ENCODE results near the gene KIAA1549. TPM values are rescaled to one million over a fixed set of nuclear protein-coding genes. Genes with fewer than 3 reads are reported as not detected.

KIAA1549 gene
- total RNA-seq, 1 experiment from 2014 or later = 18.7 TPM

DNA sequence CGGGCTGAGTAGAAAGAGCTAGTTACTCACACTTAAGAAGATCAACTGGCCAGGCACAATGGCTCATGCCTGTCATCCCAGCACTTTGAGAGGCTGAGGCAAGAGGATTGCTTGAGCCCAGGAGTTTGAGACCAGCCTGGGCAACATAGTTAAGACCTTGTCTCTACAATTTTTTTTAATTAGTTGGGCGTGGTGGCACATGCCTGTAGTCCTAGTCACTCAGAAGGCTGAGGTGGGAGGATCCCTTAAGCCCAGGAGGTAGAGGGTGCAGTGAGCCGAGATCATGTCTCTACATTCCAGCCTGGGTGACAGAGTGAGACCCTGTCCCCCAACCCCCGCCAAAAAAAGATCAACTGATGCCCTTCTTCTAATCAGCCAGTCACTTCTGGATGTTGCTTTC is 108.6 kb downstream of the KIAA1549 start:
- ATAC-seq = no peak
- H3K4me3 Mint-ChIP-seq = no peak overlapping the region
- ChIA-PET POLR2A (no interaction called here), CTCF (interaction anchor here (1.5 kb wide), 1 partner anchor 14 kb away, joined by 4 read pairs; no protein-coding TSS in a partner anchor)
- H3K27me3 Mint-ChIP-seq (ENCODE audit: low read depth) = no peaks in the 10 kb centered on the region
- no peak overlapping the region; the same call in 1 of the 2 replicates for H3K27ac Mint-ChIP-seq
- peaks cover 36% of the 10 kb centered on the region for H3K36me3 Mint-ChIP-seq
- no peak for DNase-seq (ENCODE audit: low spot score)
- TF ChIP-seq NFATC4 (CRISPR knock-in tag; IDR thresholded peaks at IDR 0.05) (no peak), ZNF263 (CRISPR knock-in tag; IDR thresholded peaks at IDR 0.05; ENCODE audit: low read depth) (no peak), NR3C1 (CRISPR knock-in tag; conservative IDR thresholded peaks at IDR 0.05; ENCODE audit: low read depth) (no peak), KAT7 (CRISPR knock-in tag; IDR thresholded peaks at IDR 0.05; ENCODE audit: borderline replicate concordance) (no peak), RORB (CRISPR knock-in tag; IDR thresholded peaks at IDR 0.05) (no peak), HMGA2 (CRISPR knock-in tag; IDR thresholded peaks at IDR 0.05) (no peak), MXD4 (CRISPR knock-in tag; IDR thresholded peaks at IDR 0.05; ENCODE audit: borderline replicate concordance) (no peak), ATF1 (CRISPR knock-in tag; IDR thresholded peaks at IDR 0.05) (no peak), TEAD4 (CRISPR knock-in tag; IDR thresholded peaks at IDR 0.05) (no peak), CBFB (CRISPR knock-in tag; IDR thresholded peaks at IDR 0.05; ENCODE audit: low read depth) (no peak), NR1H2 (CRISPR knock-in tag; IDR thresholded peaks at IDR 0.05) (no peak), CREM (CRISPR knock-in tag; IDR thresholded peaks at IDR 0.05) (no peak), NFYB (CRISPR knock-in tag; conservative IDR thresholded peaks at IDR 0.05; ENCODE audit: low read depth) (no peak)
- TF ChIP-seq, protein P1, sequence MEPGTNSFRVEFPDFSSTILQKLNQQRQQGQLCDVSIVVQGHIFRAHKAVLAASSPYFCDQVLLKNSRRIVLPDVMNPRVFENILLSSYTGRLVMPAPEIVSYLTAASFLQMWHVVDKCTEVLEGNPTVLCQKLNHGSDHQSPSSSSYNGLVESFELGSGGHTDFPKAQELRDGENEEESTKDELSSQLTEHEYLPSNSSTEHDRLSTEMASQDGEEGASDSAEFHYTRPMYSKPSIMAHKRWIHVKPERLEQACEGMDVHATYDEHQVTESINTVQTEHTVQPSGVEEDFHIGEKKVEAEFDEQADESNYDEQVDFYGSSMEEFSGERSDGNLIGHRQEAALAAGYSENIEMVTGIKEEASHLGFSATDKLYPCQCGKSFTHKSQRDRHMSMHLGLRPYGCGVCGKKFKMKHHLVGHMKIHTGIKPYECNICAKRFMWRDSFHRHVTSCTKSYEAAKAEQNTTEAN (CRISPR knock-in tag; IDR thresholded peaks at IDR 0.05) = no peak
- TF ChIP-seq, protein P2, sequence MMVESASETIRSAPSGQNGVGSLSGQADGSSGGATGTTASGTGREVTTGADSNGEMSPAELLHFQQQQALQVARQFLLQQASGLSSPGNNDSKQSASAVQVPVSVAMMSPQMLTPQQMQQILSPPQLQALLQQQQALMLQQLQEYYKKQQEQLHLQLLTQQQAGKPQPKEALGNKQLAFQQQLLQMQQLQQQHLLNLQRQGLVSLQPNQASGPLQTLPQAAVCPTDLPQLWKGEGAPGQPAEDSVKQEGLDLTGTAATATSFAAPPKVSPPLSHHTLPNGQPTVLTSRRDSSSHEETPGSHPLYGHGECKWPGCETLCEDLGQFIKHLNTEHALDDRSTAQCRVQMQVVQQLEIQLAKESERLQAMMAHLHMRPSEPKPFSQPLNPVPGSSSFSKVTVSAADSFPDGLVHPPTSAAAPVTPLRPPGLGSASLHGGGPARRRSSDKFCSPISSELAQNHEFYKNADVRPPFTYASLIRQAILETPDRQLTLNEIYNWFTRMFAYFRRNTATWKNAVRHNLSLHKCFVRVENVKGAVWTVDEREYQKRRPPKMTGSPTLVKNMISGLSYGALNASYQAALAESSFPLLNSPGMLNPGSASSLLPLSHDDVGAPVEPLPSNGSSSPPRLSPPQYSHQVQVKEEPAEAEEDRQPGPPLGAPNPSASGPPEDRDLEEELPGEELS (CRISPR knock-in tag; IDR thresholded peaks at IDR 0.05) = no peak
- TF ChIP-seq, protein P3, sequence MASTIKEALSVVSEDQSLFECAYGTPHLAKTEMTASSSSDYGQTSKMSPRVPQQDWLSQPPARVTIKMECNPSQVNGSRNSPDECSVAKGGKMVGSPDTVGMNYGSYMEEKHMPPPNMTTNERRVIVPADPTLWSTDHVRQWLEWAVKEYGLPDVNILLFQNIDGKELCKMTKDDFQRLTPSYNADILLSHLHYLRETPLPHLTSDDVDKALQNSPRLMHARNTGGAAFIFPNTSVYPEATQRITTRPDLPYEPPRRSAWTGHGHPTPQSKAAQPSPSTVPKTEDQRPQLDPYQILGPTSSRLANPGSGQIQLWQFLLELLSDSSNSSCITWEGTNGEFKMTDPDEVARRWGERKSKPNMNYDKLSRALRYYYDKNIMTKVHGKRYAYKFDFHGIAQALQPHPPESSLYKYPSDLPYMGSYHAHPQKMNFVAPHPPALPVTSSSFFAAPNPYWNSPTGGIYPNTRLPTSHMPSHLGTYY (CRISPR knock-in tag; IDR thresholded peaks at IDR 0.05) = no peak
- TF ChIP-seq, protein P4, sequence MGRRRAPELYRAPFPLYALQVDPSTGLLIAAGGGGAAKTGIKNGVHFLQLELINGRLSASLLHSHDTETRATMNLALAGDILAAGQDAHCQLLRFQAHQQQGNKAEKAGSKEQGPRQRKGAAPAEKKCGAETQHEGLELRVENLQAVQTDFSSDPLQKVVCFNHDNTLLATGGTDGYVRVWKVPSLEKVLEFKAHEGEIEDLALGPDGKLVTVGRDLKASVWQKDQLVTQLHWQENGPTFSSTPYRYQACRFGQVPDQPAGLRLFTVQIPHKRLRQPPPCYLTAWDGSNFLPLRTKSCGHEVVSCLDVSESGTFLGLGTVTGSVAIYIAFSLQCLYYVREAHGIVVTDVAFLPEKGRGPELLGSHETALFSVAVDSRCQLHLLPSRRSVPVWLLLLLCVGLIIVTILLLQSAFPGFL (CRISPR knock-in tag; IDR thresholded peaks at IDR 0.05; ENCODE audit: borderline replicate concordance) = no peak
- TF ChIP-seq, protein P5, sequence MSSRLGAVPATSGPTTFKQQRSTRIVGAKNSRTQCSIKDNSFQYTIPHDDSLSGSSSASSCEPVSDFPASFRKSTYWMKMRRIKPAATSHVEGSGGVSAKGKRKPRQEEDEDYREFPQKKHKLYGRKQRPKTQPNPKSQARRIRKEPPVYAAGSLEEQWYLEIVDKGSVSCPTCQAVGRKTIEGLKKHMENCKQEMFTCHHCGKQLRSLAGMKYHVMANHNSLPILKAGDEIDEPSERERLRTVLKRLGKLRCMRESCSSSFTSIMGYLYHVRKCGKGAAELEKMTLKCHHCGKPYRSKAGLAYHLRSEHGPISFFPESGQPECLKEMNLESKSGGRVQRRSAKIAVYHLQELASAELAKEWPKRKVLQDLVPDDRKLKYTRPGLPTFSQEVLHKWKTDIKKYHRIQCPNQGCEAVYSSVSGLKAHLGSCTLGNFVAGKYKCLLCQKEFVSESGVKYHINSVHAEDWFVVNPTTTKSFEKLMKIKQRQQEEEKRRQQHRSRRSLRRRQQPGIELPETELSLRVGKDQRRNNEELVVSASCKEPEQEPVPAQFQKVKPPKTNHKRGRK (CRISPR knock-in tag; IDR thresholded peaks at IDR 0.05; ENCODE audit: borderline replicate concordance) = no peak
- TF ChIP-seq, protein P6, sequence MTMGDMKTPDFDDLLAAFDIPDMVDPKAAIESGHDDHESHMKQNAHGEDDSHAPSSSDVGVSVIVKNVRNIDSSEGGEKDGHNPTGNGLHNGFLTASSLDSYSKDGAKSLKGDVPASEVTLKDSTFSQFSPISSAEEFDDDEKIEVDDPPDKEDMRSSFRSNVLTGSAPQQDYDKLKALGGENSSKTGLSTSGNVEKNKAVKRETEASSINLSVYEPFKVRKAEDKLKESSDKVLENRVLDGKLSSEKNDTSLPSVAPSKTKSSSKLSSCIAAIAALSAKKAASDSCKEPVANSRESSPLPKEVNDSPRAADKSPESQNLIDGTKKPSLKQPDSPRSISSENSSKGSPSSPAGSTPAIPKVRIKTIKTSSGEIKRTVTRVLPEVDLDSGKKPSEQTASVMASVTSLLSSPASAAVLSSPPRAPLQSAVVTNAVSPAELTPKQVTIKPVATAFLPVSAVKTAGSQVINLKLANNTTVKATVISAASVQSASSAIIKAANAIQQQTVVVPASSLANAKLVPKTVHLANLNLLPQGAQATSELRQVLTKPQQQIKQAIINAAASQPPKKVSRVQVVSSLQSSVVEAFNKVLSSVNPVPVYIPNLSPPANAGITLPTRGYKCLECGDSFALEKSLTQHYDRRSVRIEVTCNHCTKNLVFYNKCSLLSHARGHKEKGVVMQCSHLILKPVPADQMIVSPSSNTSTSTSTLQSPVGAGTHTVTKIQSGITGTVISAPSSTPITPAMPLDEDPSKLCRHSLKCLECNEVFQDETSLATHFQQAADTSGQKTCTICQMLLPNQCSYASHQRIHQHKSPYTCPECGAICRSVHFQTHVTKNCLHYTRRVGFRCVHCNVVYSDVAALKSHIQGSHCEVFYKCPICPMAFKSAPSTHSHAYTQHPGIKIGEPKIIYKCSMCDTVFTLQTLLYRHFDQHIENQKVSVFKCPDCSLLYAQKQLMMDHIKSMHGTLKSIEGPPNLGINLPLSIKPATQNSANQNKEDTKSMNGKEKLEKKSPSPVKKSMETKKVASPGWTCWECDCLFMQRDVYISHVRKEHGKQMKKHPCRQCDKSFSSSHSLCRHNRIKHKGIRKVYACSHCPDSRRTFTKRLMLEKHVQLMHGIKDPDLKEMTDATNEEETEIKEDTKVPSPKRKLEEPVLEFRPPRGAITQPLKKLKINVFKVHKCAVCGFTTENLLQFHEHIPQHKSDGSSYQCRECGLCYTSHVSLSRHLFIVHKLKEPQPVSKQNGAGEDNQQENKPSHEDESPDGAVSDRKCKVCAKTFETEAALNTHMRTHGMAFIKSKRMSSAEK (CRISPR knock-in tag; IDR thresholded peaks at IDR 0.05; ENCODE audit: borderline replicate concordance) = no peak
- TF ChIP-seq, protein P7, sequence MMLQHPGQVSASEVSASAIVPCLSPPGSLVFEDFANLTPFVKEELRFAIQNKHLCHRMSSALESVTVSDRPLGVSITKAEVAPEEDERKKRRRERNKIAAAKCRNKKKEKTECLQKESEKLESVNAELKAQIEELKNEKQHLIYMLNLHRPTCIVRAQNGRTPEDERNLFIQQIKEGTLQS (CRISPR knock-in tag; conservative IDR thresholded peaks at IDR 0.05) = no peak
- no peaks in the 10 kb centered on the region for H3K4me1 Mint-ChIP-seq
- no peaks in the 10 kb centered on the region for H3K9me3 Mint-ChIP-seq

All from WTC11 (cell line).